PC-9 (cell line): ENCODE data around the gene RALBP1.

ENCODE experiments used
- CTCF ChIP-seq: fragments of 200-600 bp; sonication (generic); conservative IDR thresholded peaks from 2 replicates; pipeline ENCODE4 v1.6.1; 2017; ENCODE audit warnings: mixed run types, antibody characterized with exemption, mild to moderate bottlenecking, moderate library complexity
- EZH2 ChIP-seq: fragments of 200-600 bp; sonication (generic); IDR thresholded peaks from 2 replicates; pipeline ENCODE4 v1.8.0; 2017; ENCODE audit warnings: antibody characterized with exemption, low read depth

GRCh38 chr18:9516437-9517064, 41.2 kb downstream of the RALBP1 start:
- TF ChIP-seq CTCF (peak; percentile 90), EZH2 (no peak)
